GM12873 (cell line): ENCODE data around the gene PIK3R1.

ENCODE experiments used
- CTCF ChIP-seq: IDR thresholded peaks from 2 replicates; pipeline ENCODE4 v1.5.1; 2012; ENCODE audit warnings: low read depth, mild to moderate bottlenecking, moderate library complexity, low read length, control low read depth; ENCODE audit not compliant: insufficient read depth; ENCODE audit errors: missing control alignments

Gene PIK3R1

GRCh38 chr5:68253624-68254585 lies 38.3 kb downstream of the PIK3R1 start:
- TF ChIP-seq CTCF = no peak

GRCh38 chr5:68254810-68255209 lies 39.3 kb downstream of the PIK3R1 start:
- no peak for TF ChIP-seq CTCF

- TF ChIP-seq CTCF = no peak
Observed at GRCh38 chr5:68255305-68256120, 40.0 kb downstream of the PIK3R1 start.

GRCh38 chr5:68257210-68257609 lies 41.7 kb downstream of the PIK3R1 start:
- no peak for TF ChIP-seq CTCF

GRCh38 chr5:68258531-68258930 lies 43.0 kb downstream of the PIK3R1 start:
- no peak for TF ChIP-seq CTCF

GRCh38 chr5:68259700-68260099 lies 44.1 kb downstream of the PIK3R1 start:
- TF ChIP-seq CTCF = no peak

GRCh38 chr5:68260467-68260866 lies 44.9 kb downstream of the PIK3R1 start:
- TF ChIP-seq CTCF = no peak
